ENCODE results near the gene COL15A1. TPM values are rescaled to one million over a fixed set of nuclear protein-coding genes. Genes with fewer than 3 reads are reported as not detected.

The COL15A1 gene
- total and polyA plus RNA-seq, 2 donors (not counting 1 experiment from before 2014, with no cell fraction given): not detected

GRCh38 chr9:99069075-99069474, 125.4 kb downstream of the COL15A1 start:
- H3K9me3 Mint-ChIP-seq (ENCODE audit: insufficient read depth): no peaks in the 10 kb centered on the region
- POLR2A ChIA-PET: no interaction called here
- peaks cover 7% of the 10 kb centered on the region in 2 donors for H3K4me1 ChIP-seq (ENCODE audit: control insufficient read depth in 2 of 2, insufficient read depth in 2 of 2, low read length in 2 of 2)
- no peak for DNase-seq
- no peak for ATAC-seq (ENCODE audit: low read depth)
- peak overlapping the region; percentile 41 for H2AFZ ChIP-seq (ENCODE audit: insufficient read depth, low read depth, low read length, poor library complexity, severe bottlenecking)
- no peaks in the 10 kb centered on the region for H3K79me2 ChIP-seq (ENCODE audit: control insufficient read depth, insufficient read depth, low read length)
- no peak overlapping the region for H3K4me2 ChIP-seq (replicated peaks; ENCODE audit: low read depth, low read length, poor library complexity, severe bottlenecking)
- no peak overlapping the region for H3K9ac ChIP-seq (ENCODE audit: low read length)
- WGBS (ENCODE audit: insufficient coverage): no CpG with 5 or more reads among the region's 1 CpG
- peak overlapping the region in 1 of 2 donors; percentile 7 for H3K27ac ChIP-seq (ENCODE audit: low read length in 2 of 2)
- H4K20me1 ChIP-seq (ENCODE audit: control insufficient read depth, insufficient read depth, low read length, poor library complexity, severe bottlenecking): no peaks in the 10 kb centered on the region
- H3K9me3 ChIP-seq (ENCODE audit: control extremely low read depth in 1 of 3, control insufficient read depth in 2 of 3, insufficient read depth in 1 of 3, low read length in 2 of 3): no peaks in the 10 kb centered on the region
- no peaks in the 10 kb centered on the region for H3K27me3 ChIP-seq (replicated peaks in 1 of 4; ENCODE audit: control extremely low read depth in 1 of 4, control insufficient read depth in 3 of 4, insufficient read depth in 4 of 4, low read length in 3 of 4)
- no peaks in the 10 kb centered on the region for H3K36me3 ChIP-seq (replicated peaks in 1 of 2; ENCODE audit: control extremely low read depth in 1 of 2, control insufficient read depth in 1 of 2, extremely low read depth in 1 of 2, insufficient read depth in 2 of 2, low read length in 1 of 2)
- H3K4me1 Mint-ChIP-seq: peaks cover 9% of the 10 kb centered on the region
- H3K4me3 Mint-ChIP-seq: no peak overlapping the region
- H3K27me3 Mint-ChIP-seq: no peaks in the 10 kb centered on the region
- TF ChIP-seq, protein P1, sequence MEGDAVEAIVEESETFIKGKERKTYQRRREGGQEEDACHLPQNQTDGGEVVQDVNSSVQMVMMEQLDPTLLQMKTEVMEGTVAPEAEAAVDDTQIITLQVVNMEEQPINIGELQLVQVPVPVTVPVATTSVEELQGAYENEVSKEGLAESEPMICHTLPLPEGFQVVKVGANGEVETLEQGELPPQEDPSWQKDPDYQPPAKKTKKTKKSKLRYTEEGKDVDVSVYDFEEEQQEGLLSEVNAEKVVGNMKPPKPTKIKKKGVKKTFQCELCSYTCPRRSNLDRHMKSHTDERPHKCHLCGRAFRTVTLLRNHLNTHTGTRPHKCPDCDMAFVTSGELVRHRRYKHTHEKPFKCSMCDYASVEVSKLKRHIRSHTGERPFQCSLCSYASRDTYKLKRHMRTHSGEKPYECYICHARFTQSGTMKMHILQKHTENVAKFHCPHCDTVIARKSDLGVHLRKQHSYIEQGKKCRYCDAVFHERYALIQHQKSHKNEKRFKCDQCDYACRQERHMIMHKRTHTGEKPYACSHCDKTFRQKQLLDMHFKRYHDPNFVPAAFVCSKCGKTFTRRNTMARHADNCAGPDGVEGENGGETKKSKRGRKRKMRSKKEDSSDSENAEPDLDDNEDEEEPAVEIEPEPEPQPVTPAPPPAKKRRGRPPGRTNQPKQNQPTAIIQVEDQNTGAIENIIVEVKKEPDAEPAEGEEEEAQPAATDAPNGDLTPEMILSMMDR (IDR thresholded peaks at IDR 0.05): no peak
- TF ChIP-seq EZH2 (IDR thresholded peaks at IDR 0.05; ENCODE audit: borderline replicate concordance, insufficient read depth, low read depth, low read length, poor library complexity, severe bottlenecking): no peak
- intact Hi-C loops (cut with micrococcal nuclease): no loop called here
- H3K27ac Mint-ChIP-seq: peak overlapping the region; percentile 33
- no peak overlapping the region for H3K4me3 ChIP-seq (ENCODE audit: control extremely low read depth in 1 of 5, extremely low read depth in 1 of 5, insufficient read depth in 1 of 5, low read depth in 2 of 5, low read length in 4 of 5)
- CTCF ChIA-PET: no interaction called here

- DNase-seq (no peak), ATAC-seq (ENCODE audit: low read depth) (no peak)
- Histone ChIP-seq H4K20me1 (ENCODE audit: control insufficient read depth, insufficient read depth, low read length, poor library complexity, severe bottlenecking) (no peaks in the 10 kb centered on the region), H3K9me3 (ENCODE audit: control extremely low read depth in 1 of 3, control insufficient read depth in 2 of 3, insufficient read depth in 1 of 3, low read length in 2 of 3) (no peaks in the 10 kb centered on the region), H3K4me2 (replicated peaks; ENCODE audit: low read depth, low read length, poor library complexity, severe bottlenecking) (no peak overlapping the region), H3K4me3 (ENCODE audit: control extremely low read depth in 1 of 5, extremely low read depth in 1 of 5, insufficient read depth in 1 of 5, low read depth in 2 of 5, low read length in 4 of 5) (no peak overlapping the region), H3K36me3 (replicated peaks in 1 of 2; ENCODE audit: control extremely low read depth in 1 of 2, control insufficient read depth in 1 of 2, extremely low read depth in 1 of 2, insufficient read depth in 2 of 2, low read length in 1 of 2) (no peaks in the 10 kb centered on the region), H3K9ac (ENCODE audit: low read length) (no peak overlapping the region), H3K27ac (ENCODE audit: low read length in 2 of 2) (no peak overlapping the region), H3K27me3 (replicated peaks in 1 of 4; ENCODE audit: control extremely low read depth in 1 of 4, control insufficient read depth in 3 of 4, insufficient read depth in 4 of 4, low read length in 3 of 4) (no peaks in the 10 kb centered on the region), H3K4me1 (ENCODE audit: control insufficient read depth in 2 of 2, insufficient read depth in 2 of 2, low read length in 2 of 2) (peaks cover 7% of the 10 kb centered on the region in 2 donors), H3K79me2 (ENCODE audit: control insufficient read depth, insufficient read depth, low read length) (no peaks in the 10 kb centered on the region), H2AFZ (ENCODE audit: insufficient read depth, low read depth, low read length, poor library complexity, severe bottlenecking) (no peak overlapping the region)
- no peaks in the 10 kb centered on the region for H3K9me3 Mint-ChIP-seq (ENCODE audit: insufficient read depth)
- POLR2A ChIA-PET: no interaction called here
- peaks cover 9% of the 10 kb centered on the region for H3K4me1 Mint-ChIP-seq
- no peak overlapping the region for H3K4me3 Mint-ChIP-seq
- no peaks in the 10 kb centered on the region for H3K27me3 Mint-ChIP-seq
- peak overlapping the region; percentile 33 for H3K27ac Mint-ChIP-seq
- WGBS (ENCODE audit: insufficient coverage): 96% methylated on average over 11 of the region's 12 CpGs
- CTCF ChIA-PET: no interaction called here
- intact Hi-C loops (cut with micrococcal nuclease): no loop called here
- no peak for TF ChIP-seq EZH2 (IDR thresholded peaks at IDR 0.05; ENCODE audit: borderline replicate concordance, insufficient read depth, low read depth, low read length, poor library complexity, severe bottlenecking)
- TF ChIP-seq, protein P1 (IDR thresholded peaks at IDR 0.05): no peak
Measured at GRCh38 chr9:99069546-99069945, 125.8 kb downstream of the COL15A1 start.
